Activated CD8-positive, alpha-beta T cell treated with anti-CD3 and anti-CD28 coated beads, Interleukin-2, amount 10 ng/mL, durations not matched to agents 7 days and 5 days (primary cell): ENCODE measurements around the gene HIVEP3. TPM values are rescaled to one million over a fixed set of nuclear protein-coding genes. Genes with fewer than 3 reads are reported as not detected.

Source experiments
- ATAC-seq: fragments of 150-1000 bp; cut with Tn5 transposase; one replicate; pipeline ENCODE4 v1.10.0; 2021; ENCODE audit warnings: moderate library complexity
- CTCF ChIA-PET: fragments of 350-600 bp; sonication (Branson Sonifier 250); formaldehyde crosslinking; loops from one replicate; lab custom pipeline; 2021; ENCODE audit warnings: antibody characterized with exemption; lab: Charles Lee
- POLR2A ChIA-PET: fragments of 350-600 bp; sonication (Branson Sonifier 250); formaldehyde crosslinking; loops from one replicate; lab custom pipeline; 2021; ENCODE audit warnings: antibody characterized with exemption; lab: Charles Lee
- DNase-seq: peaks from one replicate; pipeline ENCODE4 v3.0.0-alpha.2; 2020
- H3K27ac Mint-ChIP-seq: one replicate; pipeline ENCODE4 v1.8.0; 2021; ENCODE audit warnings: mild to moderate bottlenecking, mixed read lengths
- H3K27me3 Mint-ChIP-seq: one replicate; pipeline ENCODE4 v1.8.0; 2021; ENCODE audit warnings: low read depth, mixed read lengths
- H3K36me3 Mint-ChIP-seq: one replicate; pipeline ENCODE4 v1.8.0; 2021; ENCODE audit warnings: low read depth, mixed read lengths
- H3K4me1 Mint-ChIP-seq: one replicate; pipeline ENCODE4 v1.8.0; 2021; ENCODE audit warnings: low read depth, mixed read lengths
- H3K4me3 Mint-ChIP-seq: one replicate; pipeline ENCODE4 v1.8.0; 2021; ENCODE audit warnings: mild to moderate bottlenecking, mixed read lengths
- H3K9me3 Mint-ChIP-seq: one replicate; pipeline ENCODE4 v1.8.0; 2022; ENCODE audit warnings: mixed read lengths; ENCODE audit not compliant: insufficient read depth
- total RNA-seq, 2 experiments: library from RNA; stranded (reverse); gene quantifications; one replicate each; pipeline ENCODE4 v1.2.3, GENCODE V29; 2021

Gene HIVEP3
- total RNA-seq, 2 experiments from 2014 or later, result 10.8 to 11.8 TPM

DNA sequence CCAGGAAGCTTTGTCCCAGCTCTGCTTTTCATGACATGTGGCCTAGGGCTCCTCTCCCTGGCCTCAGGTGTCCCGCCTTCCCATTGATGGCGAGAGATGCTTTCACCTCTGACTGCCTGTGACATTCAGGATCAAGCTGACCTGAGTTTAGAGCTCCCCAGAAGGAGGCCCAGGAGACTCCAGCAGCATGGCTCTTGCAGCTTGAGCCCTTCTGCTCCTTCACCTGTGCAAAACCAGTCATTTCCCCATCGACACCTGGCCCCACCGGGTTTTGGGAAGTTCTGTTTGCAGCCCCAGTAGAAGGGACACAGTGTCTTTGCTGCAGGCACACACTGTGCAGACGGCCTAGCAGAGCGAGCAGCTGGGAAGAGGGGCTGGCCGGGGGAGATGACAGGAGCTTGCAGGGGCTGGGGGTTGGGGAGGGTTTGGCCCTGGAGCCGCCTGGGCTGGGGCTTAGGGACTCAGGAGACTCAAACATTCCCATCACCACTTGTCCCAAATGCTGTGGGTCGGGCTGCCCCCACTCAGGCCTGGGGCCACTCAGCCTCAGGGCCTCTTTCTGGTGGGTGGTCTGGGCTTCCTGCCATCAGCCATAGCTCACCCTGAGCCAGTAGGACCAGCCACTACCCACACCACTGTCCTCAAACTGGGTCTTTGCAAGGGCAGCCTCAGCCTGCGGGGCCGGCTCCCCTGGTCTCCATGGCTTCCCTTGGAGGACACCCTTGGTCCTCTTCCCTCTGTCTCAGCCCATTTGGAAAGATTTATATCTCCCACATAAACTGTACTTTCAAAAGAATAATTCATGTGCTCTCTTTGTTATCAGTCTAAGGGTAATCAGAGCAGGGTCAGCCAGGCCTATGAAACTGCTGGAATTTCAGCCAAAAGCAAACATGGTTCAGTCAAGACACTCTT is 430.4 kb downstream of the HIVEP3 start:
- POLR2A ChIA-PET, result no interaction called here
- no peak overlapping the region for H3K4me3 Mint-ChIP-seq

DNA sequence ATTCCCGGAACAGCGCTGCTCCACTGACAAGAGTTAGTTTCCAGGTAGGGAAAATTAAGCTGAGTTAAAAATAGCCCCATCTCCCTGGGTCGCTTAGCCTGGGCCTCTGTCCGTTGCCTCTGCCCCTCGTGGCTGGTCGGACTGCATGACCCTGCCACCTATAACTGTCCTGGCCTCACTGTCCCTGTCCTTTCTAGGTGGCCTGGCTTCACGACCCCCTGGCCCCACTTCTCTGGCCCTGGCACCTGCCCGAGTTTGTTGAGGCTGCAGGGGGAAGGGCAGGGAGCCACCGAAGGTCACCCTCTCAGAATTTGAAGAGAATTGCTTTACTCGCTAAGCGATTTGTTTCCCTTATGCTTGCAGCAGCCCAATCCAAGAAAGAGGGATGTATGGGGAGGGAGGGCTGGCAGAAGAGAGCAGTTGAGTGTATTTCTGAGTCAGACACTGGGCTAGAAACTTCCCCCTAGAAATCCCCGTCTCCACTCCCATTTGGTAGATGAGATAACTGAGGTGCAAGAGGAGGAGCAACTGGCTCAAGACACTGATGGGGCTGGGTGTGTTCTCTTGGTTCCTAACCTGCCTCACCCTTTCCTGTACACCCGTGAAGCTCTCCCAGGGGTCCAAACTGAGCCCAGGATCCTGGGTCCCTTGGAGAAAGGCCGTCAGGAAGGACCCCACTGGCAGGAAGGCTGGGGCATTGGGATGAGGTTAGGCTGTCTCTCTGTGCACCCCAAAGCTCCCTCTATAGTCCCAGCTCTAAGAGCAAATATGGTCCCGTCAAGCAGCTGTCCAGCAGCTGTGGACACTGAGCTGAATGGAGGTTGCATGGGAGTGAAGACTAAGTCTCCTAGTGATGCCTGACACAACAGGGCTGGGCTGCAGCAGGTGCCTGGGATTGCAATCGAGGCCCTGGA is 431.3 kb downstream of the HIVEP3 start:
- Mint-ChIP-seq H3K9me3 (no peaks in the 10 kb centered on the region), H3K4me1 (peaks cover 2% of the 10 kb centered on the region), H3K27me3 (peaks cover 25% of the 10 kb centered on the region), H3K4me3 (no peak overlapping the region), H3K36me3 (no peaks in the 10 kb centered on the region), H3K27ac (no peak overlapping the region)
- CTCF ChIA-PET, result no interaction called here
- POLR2A ChIA-PET, result interaction anchor here (0.8 kb wide), 1 partner anchor 8 kb away, joined by 4 read pairs; no protein-coding TSS in a partner anchor
- ATAC-seq (no peak), DNase-seq (no peak)

More for the DNA sequence above, 430.4 kb downstream of the HIVEP3 start:
- H3K27ac Mint-ChIP-seq, result no peak overlapping the region
- DNase-seq (no peak), ATAC-seq (no peak)
- no peaks in the 10 kb centered on the region for H3K4me1 Mint-ChIP-seq
- no peaks in the 10 kb centered on the region for H3K9me3 Mint-ChIP-seq
- peaks cover 25% of the 10 kb centered on the region for H3K27me3 Mint-ChIP-seq
- no peaks in the 10 kb centered on the region for H3K36me3 Mint-ChIP-seq
- CTCF ChIA-PET, result no interaction called here

DNA sequence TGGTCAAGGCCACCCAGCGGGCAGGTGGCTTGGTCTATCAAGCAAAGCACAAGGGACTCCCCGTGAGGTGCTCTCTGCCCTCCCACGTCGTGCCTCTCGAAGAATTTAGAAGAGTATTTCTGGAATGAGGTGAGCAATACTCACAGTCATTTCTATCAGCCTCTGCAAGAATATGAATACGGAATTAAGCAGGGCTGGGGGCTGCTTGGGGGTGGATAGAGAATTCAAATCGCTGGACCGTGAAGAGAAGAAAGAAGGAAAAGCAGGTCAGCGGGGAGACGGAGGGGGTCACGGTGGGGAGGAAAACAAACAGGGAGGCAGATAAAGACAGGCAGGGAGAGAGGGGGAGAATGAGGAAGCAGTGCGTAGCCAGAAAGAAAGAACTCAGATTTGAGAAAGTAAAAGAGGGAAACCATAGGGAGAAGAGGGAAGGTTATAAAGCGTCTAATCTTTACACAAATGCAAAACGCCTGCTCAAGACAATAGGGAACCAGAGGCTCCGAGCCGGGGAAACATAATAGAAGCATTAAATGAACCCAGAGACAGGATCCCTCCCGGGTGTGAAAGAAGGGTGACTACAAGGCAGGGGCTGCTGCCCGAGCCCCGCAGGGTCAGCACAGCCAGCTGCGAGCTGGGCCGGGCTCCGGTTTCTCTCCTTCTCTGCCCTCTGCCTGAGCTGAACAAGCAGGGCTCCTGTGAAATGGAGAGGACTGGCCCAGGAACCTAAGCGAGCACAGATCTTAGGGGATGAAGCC is 432.2 kb downstream of the HIVEP3 start:
- H3K9me3 Mint-ChIP-seq, result no peaks in the 10 kb centered on the region
- no peak for DNase-seq
- no peaks in the 10 kb centered on the region for H3K36me3 Mint-ChIP-seq
- ChIA-PET CTCF (no interaction called here), POLR2A (no interaction called here)
- H3K4me1 Mint-ChIP-seq, result peaks cover 3% of the 10 kb centered on the region
- no peak for ATAC-seq
- no peak overlapping the region for H3K27ac Mint-ChIP-seq
- peaks cover 25% of the 10 kb centered on the region for H3K27me3 Mint-ChIP-seq
- no peak overlapping the region for H3K4me3 Mint-ChIP-seq

DNA sequence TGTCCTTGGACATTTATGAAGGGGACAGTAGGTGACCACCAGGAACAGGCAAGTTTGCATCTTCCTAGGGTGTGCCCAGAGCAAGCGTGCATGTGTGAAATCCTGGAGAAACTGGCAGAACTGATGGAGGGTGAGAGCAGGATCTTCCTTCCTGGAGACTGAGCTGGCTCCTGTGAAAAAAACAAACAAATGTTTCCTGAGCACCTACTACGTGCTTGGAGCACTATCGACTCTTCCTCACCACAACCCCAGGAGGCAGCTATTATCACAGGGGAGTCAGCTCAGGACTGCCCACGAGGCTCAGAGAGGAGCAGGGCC is 432.7 kb downstream of the HIVEP3 start:
- Mint-ChIP-seq H3K36me3 (no peaks in the 10 kb centered on the region), H3K27ac (no peak overlapping the region), H3K4me3 (no peak overlapping the region), H3K27me3 (peaks cover 25% of the 10 kb centered on the region), H3K4me1 (peaks cover 3% of the 10 kb centered on the region), H3K9me3 (no peaks in the 10 kb centered on the region)
- CTCF ChIA-PET, result no interaction called here
- DNase-seq (no peak), ATAC-seq (no peak)
- POLR2A ChIA-PET, result no interaction called here

DNA sequence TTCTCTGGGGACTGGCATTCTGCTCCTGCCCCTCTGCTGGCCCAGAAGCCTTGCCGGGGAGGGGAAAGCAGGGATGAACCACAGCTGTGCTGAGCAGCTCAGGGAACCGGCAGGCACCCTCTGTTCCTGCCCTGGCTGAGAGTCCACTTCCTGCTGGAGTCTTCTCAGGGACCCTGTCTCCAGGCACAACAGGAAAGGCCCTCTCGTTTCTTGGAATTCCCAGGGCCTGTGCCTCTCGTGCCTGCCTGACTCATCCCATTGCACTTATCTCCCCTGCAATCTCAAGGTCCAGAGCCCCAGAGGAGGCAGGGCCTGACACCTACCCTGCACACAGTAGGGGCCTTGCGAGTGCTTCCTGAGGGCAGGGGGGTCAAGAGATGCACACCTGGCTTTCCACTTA is 433.1 kb downstream of the HIVEP3 start:
- Mint-ChIP-seq H3K27me3 (peaks cover 25% of the 10 kb centered on the region), H3K36me3 (no peaks in the 10 kb centered on the region), H3K4me1 (peaks cover 3% of the 10 kb centered on the region), H3K9me3 (no peaks in the 10 kb centered on the region), H3K27ac (no peak overlapping the region), H3K4me3 (no peak overlapping the region)
- ChIA-PET POLR2A (no interaction called here), CTCF (no interaction called here)
- DNase-seq (no peak), ATAC-seq (no peak)

DNA sequence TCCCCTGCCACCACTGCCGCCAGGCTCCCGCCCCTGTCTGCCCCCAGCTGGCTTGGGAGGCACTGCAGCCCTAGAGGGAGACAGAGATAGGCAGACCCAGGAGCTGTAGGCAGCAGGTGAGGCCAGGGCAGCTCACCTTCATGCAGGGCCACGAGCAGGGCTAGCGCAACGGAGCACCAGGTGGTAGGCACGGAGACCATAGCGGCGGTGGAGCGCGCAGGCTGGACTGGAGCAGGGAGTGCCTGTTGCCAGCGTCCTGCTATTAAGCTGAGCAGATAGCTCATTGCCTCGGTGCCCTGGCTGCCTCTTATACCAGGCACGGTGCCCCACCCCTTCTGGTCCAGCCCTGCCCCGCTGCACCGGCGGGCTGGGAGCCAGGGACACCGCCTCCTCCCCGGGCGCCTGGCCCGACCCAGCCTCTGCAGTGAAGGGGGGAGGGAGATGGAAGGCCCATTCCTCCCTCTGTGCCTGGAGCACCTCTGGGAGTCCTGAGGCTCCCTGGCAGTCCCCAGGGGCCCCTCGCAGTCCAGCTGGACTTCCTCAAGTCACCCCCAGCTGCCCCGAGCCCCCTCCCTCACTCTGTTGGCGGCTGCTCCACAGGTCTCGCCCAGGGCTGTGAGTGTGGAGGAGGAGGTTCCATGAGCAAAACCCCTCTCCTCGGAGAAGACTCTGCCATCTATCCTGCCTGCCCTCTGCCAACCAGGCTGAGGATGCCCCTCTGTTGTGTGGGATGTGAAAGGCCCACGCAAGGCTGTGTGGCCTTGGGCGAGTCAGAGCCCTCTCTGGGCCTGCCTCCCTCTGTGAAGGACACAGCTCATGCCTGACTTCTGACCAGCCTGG is 434.1 kb downstream of the HIVEP3 start, which contains the start of gene EDN2:
Gene EDN2 (minus strand): TSS at position 282 of the 840 bp plus-strand sequence. CDS start 82 bp downstream, at position 200.
- ChIA-PET CTCF (interaction anchor here (0.7 to 1.7 kb wide), 3 partner anchors 12 to 24 kb away, joined by 3 read pairs; no protein-coding TSS in a partner anchor), POLR2A (no interaction called here)
- no peak for ATAC-seq
- DNase-seq, result no peak
- Mint-ChIP-seq H3K4me3 (no peak within 1 kb of the TSS), H3K27me3 (peaks cover 23% of the 10 kb centered on the region), H3K27ac (no peak within 1 kb of the TSS), H3K9me3 (no peaks in the 10 kb centered on the region), H3K36me3 (no peaks in the 10 kb centered on the region), H3K4me1 (peaks cover 3% of the 10 kb centered on the region)

DNA sequence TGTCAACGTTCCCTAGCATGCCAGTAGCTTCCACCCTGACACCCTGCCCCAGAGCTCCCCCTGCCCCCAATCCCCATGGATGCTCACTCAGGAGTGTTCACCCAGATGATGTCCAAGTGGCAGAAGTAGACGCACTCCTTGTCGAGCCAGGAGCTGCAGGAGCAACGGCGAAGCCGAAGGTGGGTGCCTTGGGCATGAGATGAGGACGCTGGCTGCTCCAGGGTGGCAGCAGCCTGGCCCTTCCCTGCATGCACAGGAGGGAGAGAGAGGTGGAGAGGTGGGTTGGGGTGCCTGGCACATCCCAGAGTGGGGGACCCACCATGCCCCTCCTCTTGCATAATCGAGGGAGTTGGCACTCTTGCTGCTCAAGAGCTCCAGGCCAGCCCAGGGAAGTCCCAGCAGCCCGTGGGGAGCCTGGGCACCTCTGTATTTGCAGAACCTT is 434.7 kb downstream of the HIVEP3 start:
- POLR2A ChIA-PET, result no interaction called here
- Mint-ChIP-seq H3K27ac (no peak overlapping the region), H3K4me1 (peaks cover 3% of the 10 kb centered on the region)

DNA sequence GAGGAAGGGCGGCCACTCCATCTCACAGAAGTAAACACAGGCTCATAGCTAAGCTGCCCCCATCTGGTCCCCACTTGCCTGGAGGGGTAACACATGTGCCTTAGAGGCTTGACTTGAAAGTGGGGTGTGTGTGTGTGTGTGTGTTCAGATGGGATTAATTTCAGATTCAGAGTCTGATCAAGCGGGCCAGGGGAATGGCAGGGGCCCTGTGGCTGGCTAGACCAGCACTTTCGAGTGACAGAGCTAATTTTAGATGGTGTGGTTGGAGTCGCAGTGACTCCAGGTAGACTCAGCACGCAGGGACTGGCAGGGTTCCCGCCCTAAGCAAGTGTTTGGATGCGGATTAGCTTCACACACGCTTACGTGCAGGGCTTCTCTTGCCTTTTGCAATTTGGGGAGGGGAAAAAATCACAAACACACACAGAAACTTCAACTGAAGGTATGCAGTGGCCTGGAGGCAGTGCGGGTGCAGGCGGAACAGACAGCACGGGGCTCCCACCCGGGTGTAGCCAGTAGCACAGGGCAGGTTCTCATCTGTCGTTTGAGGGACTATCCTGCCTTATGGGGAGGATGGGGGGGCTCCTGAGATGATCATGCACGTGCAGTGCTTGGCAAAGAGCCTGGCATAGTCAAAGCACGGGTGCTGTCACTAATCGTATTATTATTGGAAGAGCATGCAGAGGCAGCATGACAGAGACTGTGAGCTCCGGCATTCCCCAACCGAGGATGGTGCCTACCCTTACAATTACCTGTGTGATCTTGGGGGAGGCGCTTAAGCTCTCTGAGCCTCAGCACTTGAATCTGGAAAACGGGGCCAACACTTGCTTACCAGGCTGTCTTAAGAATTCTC is 435.5 kb downstream of the HIVEP3 start:
- H3K27ac Mint-ChIP-seq, result no peak overlapping the region
- CTCF ChIA-PET, result interaction anchor here (1.7 to 2.5 kb wide), 2 partner anchors 10 to 14 kb away, joined by 3 to 11 read pairs; no protein-coding TSS in a partner anchor

More for the DNA sequence above, 434.7 kb downstream of the HIVEP3 start:
- Mint-ChIP-seq H3K4me3 (no peak overlapping the region), H3K36me3 (no peaks in the 10 kb centered on the region), H3K27me3 (peaks cover 21% of the 10 kb centered on the region), H3K9me3 (no peaks in the 10 kb centered on the region)
- CTCF ChIA-PET, result interaction anchor here (0.7 to 2.5 kb wide), 4 partner anchors 9 to 23 kb away, joined by 3 to 11 read pairs (median 3); no protein-coding TSS in a partner anchor
- no peak for ATAC-seq
- DNase-seq, result no peak

DNA sequence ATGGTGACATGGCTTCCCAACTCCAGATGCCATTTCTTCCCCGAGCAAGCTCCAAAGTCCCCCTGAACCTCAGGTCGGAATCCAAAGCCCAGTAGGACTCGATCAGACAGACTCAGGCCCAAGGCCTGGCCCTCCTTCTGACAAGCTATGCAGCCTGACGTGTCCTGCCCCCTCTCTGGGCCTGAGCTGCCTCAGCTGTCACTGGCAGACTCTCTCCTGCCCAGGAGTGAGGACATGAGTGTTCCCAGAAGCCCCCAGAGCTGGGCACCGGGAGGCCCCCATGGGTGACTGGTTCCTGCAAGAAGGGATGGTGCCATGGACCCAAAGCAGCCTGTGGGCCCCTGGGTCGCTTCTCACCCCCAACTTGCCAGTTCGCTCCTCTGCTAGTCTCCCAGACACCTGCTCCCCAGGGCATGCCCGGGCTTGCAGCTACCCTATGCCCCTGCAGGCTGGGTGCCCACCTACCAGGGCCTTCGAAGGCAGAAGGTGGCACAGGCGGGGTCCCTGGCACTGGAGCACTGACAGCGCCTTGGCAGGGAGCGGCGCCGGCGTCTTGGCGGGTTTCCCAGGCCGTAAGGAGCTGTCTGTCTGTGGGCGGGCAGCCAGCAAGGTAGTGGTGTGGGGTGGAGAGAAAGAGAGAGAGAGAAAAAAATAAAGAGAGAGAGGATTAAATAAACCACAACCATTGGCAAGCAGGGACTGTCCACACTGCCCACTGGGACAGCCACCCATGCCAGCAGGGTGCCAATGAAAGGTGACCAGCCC is 436.5 kb downstream of the HIVEP3 start:
- Mint-ChIP-seq H3K27me3 (peaks cover 13% of the 10 kb centered on the region), H3K9me3 (no peaks in the 10 kb centered on the region), H3K36me3 (no peaks in the 10 kb centered on the region), H3K4me3 (no peak overlapping the region), H3K27ac (no peak overlapping the region), H3K4me1 (peaks cover 3% of the 10 kb centered on the region)
- CTCF ChIA-PET, result interaction anchor here (2.5 kb wide), 1 partner anchor 11 kb away, joined by 11 read pairs; no protein-coding TSS in a partner anchor
- POLR2A ChIA-PET, result no interaction called here
- DNase-seq (no peak), ATAC-seq (no peak)

More for the DNA sequence above, 435.5 kb downstream of the HIVEP3 start:
- Mint-ChIP-seq H3K36me3 (no peaks in the 10 kb centered on the region), H3K4me3 (no peak overlapping the region), H3K27me3 (peaks cover 17% of the 10 kb centered on the region), H3K9me3 (no peaks in the 10 kb centered on the region), H3K4me1 (peaks cover 3% of the 10 kb centered on the region)
- POLR2A ChIA-PET, result interaction anchor here (0.6 kb wide), 1 partner anchor 36 kb away, joined by 3 read pairs; no protein-coding TSS in a partner anchor
- DNase-seq (no peak), ATAC-seq (no peak)
